SK-N-MC (cell line): Measurements from ENCODE around the gene LRRC71.

Experiments
- EZH2 ChIP-seq: fragments of 200-600 bp; sonication (generic); IDR thresholded peaks from one replicate; pipeline ENCODE4 v1.6.1; 2017; ENCODE audit warnings: antibody characterized with exemption
- FOXP2 ChIP-seq: optimal IDR thresholded peaks from 2 replicates; pipeline ENCODE3; 2011; ENCODE audit warnings: mild to moderate bottlenecking, moderate library complexity; ENCODE audit not compliant: insufficient read depth; ENCODE audit errors: extremely low read length, control extremely low read depth
- POLR2AphosphoS5 ChIP-seq: IDR thresholded peaks from 2 replicates; pipeline ENCODE4 v1.6.1; 2012; ENCODE audit warnings: mild to moderate bottlenecking, low read depth, low read length, borderline replicate concordance

DNA sequence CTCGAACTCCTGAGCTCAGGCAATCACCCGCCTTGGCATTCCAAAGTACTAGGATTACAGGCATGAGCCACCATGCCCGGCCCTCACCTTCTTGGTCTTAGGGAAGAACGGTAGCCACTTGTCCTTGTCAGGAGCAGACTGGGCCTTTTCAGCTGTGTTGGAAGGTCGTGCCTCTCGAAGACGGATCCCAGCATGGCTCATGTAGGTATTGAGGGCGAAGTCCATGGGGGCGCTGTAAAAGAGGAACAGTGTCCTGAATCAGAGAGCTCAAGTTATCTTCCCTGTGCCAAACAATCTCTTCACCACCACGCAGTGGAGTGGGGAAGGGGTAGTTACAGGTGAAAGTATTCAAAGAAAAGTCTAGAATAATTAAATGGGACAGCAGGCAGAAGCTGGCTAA is 35.9 kb downstream of the LRRC71 start:
- TF ChIP-seq EZH2 (no peak), POLR2AphosphoS5 (no peak), FOXP2 (no peak)
